ENCODE measurements around the gene HAX1.
"Not testable (repeated sequence)": the region's sequence is repeated elsewhere in the genome, so short reads cannot be mapped to it uniquely, and the experiment has no call there.

Gene HAX1

GRCh38 chr1:154276797-154277196 lies 4.4 kb downstream of the HAX1 start:
- no peak overlapping the region for H3K4me3 ChIP-seq (ENCODE audit: low read depth, low read length)

DNA sequence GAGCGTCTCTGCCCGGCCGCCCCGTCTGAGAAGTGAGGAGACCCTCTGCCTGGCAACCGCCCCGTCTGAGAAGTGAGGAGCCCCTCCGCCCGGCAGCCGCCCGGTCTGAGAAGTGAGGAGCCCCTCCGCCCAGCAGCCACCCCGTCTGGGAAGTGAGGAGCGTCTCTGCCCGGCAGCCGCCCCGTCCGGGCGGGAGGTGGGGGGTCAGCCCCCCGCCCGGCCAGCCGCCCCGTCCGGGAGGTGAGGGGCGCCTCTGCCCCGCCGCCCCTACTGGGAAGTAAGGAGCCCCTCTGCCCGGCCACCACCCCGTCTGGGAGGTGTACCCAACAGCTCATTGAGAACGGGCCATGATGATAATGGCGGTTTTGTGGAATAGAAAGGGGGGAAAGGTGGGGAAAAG lies 15.2 kb downstream of the HAX1 start:
- not testable (repeated sequence) for H3K4me3 ChIP-seq (ENCODE audit: low read depth, low read length)

DNA sequence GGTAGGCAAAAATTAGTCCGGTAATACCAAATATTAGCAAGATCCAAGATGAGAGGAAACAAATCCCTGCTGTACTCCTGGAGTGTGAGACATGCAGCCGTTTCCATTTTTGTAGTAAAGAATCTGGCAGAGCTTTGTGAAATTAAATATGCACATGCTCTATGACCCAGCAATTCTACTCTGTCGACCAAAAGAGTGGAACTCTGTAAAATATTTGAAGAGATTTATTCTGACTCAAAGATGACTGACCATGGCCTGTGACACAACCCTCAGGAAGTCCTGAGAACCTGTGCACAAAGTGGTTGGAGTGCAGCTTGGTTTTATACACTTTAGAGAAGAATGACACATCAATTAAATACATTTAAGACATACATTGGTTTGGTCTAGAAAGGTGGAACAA lies 16.2 kb downstream of the HAX1 start:
- H3K4me3 ChIP-seq (ENCODE audit: low read depth, low read length): no peak overlapping the region

DNA sequence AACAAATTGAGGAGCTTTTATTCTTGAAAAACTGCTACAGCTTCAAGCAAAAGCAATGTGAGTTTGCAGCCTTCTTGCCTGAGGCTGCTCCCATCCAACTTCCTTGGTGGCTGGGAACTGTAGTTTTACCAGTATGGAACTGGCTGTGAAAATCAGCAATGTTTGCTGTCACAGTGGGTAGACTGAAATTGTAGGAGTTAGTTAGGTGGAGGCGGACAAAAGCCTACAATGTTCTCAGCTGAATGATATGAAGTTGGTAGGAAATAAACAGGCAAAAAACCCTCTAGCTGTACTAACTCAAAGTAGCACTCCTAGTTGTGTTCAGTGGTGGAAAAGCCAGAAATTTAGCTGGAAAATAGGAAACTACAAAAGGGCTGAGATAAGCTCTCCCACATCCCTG lies 18.5 kb downstream of the HAX1 start:
- H3K4me3 ChIP-seq (ENCODE audit: low read depth, low read length): no peak overlapping the region

DNA sequence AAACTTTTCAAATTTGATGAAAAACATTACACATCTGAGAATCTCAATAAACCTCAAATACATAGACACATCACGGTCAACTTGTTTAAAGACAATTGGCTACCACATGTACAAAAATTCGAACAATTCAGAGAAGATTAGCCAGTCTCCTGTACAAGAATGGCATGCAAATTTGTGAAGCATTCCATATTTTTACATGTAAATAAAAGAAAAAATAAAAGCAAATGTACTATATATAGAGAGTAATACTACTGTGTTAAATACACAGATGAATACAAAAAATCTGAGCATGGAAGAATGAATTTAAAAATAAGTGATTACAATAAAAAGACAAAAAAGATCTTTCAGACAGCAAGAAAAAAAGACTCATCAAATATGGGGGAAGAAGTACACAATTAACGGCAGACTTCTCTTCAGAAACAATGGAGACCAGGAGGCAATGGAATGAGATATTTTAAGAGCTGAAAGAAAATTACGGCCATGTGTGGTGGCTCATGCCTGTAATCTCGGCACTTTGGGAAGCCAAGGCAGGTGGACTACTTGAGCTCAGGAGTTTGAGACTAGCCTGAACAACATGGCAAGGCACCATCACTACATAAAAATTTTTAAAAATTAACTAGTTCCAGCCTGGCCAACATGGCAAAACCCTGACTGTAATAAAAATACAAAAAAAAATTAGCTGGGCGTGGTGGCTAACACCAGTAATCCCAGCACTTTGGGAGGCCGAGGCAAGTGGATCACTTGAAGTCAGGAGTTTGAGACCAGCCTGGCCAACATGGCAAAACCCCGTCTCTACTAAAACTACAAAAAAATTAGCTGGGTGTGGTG lies 23.2 kb downstream of the HAX1 start:
- no peak overlapping the region for H3K4me3 ChIP-seq (ENCODE audit: low read depth, low read length)

DNA sequence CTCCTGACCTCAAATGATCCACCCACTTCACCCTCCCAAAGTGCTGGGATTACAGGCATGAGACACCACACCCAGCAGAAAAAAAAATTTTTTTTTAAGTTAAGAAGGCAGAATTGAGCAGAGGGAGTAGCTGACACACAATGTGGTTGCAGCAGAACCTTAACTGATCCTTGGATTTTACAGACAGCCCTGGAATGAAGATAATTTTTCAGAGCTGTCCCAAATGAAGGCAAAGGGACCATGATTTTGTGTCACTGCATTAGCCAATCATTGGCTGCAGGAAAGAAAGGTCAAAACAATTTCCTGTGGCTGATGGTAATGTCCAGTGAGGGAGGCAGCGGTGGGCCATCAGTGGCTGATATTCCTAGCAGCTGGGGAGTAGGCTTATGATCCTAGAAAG lies 29.2 kb downstream of the HAX1 start:
- H3K4me3 ChIP-seq (ENCODE audit: low read depth, low read length): no peak overlapping the region

DNA sequence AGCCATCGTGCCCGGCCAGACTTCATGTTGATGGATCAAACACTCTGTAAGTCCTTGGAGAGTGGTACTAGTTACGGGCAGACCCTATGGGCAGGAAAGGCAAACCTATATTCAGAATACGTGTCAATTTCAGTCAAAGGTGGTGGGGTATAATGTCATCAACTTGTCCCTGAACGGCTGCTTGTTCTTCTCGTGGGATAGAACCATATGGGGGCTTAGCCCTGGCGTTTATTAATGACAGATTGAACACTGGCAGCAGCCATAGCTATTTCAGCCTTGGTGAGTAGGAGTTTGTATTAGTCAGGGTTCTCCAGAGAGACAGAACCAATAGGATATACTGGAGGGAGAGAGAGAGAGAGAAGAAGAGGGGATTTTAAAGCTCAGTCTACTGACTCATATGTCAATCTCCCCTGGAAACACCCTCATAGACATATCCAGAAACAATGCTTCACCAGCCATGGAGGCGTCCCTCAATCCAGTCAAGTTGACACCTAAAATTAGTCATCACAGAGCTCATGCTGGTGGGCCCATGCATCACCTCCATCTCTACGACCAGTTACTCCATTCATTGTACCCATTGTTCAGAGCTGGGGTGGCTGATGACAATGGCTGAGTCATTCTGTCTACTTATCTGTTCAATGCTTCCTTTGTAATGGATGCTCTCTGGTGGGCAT lies 32.4 kb downstream of the HAX1 start:
- H3K4me3 ChIP-seq (ENCODE audit: low read depth, low read length): no peak overlapping the region

- H3K4me3 ChIP-seq (ENCODE audit: low read depth, low read length): no peak overlapping the region
These were observed 33.7 kb downstream of the HAX1 start for GRCh38 chr1:154306151-154306550.

GRCh38 chr1:154307670-154308270 lies 35.3 kb downstream of the HAX1 start:
- H3K4me3 ChIP-seq (ENCODE audit: low read depth, low read length): not testable (repeated sequence)

GRCh38 chr1:154309136-154309535 lies 36.7 kb downstream of the HAX1 start:
- not testable (repeated sequence) for H3K4me3 ChIP-seq (ENCODE audit: low read depth, low read length)

- not testable (repeated sequence) for H3K4me3 ChIP-seq (ENCODE audit: low read depth, low read length)
These were observed 40.0 kb downstream of the HAX1 start for GRCh38 chr1:154312229-154313065.

GRCh38 chr1:154313066-154313356 lies 40.6 kb downstream of the HAX1 start:
- H3K4me3 ChIP-seq (ENCODE audit: low read depth, low read length): no peak overlapping the region

DNA sequence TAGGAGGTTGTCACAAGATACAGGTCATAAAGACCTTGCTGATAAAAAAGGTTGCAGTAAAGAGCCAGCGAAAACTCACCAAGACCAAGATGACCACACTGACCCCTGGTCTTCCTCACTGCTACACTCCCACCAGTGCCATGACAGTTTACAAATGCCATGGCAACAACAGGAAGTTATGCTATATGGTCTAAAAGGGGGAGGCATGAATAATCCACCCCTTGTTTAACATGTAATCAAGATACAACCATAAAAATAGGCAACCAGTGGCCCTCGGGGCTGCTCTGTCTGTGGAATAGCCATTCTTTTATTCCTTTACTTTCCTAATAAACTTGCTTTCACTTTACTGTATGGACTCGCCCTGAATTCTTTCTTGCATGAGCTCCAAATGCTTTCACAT lies 41.8 kb downstream of the HAX1 start:
- H3K4me3 ChIP-seq (ENCODE audit: low read depth, low read length): not testable (repeated sequence)

DNA sequence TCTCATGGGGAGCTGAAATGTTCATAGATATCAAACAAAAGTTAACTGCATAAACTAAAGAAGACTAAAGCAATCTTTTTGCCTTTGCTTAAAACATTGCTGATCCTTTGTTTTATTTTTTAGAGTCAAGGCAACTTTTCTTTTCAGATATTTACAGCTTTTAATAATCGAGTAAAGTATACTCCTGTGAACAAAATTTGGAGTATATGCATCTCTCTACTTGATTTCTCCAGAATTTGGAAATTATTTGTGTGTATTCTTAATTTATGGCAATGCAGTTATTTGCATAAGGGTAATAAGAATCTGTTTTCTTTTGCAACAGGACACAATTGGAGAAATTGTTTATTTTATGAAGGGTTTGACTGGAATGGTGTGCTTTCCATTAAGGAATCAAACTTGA lies 44.3 kb downstream of the HAX1 start:
- no peak overlapping the region for H3K4me3 ChIP-seq (ENCODE audit: low read depth, low read length)

- no peak overlapping the region for H3K4me3 ChIP-seq (ENCODE audit: low read depth, low read length)
These were observed 46.0 kb downstream of the HAX1 start for GRCh38 chr1:154318386-154318785.

- H3K4me3 ChIP-seq (ENCODE audit: low read depth, low read length): no peak within 1 kb of the TSS
These were observed 48.6 kb downstream of the HAX1 start, which contains the start of gene AQP10 for GRCh38 chr1:154320882-154321608. TSS of gene AQP10 (plus strand) at chr1:154321093. CDS start at chr1:154321156, 63 bp downstream.

DNA sequence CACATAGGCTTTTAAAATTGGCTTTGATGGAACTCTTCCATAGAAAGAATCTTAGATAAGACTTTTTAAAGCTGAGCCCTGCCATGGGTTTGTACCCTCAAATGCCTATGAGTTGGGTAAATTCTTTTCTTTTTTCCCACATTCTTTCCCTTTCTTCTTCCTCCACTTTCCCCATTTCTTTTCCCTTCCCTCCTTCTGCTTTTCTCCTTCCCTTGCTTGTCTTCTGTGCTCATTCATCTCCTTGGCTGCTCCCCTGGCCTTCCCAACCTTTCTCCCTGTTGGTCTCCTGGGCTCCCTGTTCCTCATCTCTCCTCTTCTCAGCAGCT lies 49.1 kb downstream of the HAX1 start:
- not testable (repeated sequence) for H3K4me3 ChIP-seq (ENCODE audit: low read depth, low read length)

DNA sequence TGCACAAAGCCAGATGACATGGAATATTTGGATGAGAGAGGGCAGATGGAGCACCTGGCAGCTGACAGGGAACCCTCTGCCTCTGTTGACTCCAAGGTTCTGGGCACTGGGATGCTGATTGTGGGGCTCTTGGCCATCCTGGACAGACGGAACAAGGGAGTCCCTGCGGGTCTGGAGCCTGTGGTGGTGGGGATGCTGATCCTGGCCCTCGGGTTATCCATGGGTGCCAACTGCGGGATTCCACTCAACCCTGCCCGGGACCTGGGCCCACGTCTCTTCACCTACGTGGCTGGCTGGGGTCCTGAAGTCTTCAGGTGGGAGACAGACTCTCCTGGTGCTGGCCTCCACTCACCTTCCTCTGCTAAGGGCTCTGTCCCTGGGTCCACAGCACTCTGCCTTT lies 51.1 kb downstream of the HAX1 start:
- no peak overlapping the region for H3K4me3 ChIP-seq (ENCODE audit: low read depth, low read length)

- H3K4me3 ChIP-seq (ENCODE audit: low read depth, low read length): peak overlapping the region; percentile 79
These were observed 51.8 kb downstream of the HAX1 start for GRCh38 chr1:154324241-154324640.

DNA sequence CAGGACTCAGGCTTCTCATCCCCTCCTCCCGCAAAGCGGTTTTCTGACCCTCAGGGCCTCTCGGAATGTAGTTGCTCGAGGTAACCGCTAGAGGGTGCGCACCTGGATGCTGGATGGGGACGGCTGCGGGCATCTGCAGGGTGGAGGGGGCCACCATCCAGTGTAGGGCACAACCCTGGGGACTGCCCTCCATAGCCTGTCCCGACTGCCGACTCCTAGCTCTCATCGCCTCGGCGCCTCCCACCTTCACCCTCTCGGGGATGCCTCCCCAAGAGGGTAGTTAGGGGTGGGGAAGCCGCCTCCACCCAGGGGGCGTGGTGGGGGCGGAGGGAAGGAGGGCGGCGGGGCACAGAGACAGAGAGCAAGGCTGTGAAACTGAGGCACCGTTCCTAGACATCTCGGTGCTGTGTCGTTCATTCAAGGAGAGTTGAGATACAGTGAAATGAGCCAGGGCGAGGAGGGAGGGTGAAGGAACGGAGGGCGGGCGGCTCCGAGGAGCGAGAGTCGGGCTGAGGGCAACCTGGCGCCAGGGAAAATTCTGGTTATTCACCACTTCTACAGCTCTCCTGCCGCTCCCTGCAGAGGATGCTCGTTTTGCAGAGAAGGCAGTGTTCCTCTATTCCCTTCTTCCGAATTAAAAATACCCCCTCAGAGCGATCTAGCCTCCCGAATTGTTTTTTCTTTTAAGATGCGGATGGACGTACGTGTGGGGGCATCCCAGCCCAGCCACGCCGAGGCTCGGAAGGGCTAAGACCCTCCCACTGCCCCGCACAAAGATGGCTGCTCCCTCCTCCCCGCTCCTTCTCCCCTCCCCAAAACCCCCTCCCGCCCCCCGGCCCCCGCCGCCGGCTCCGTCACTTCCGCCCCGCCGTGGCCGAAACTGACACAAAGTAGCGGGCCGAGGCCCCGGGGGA lies 52.5 kb downstream of the HAX1 start, which contains the start of gene ATP8B2:
Gene ATP8B2 (plus strand): TSS at position 857 of the 914 bp plus-strand sequence. CDS start 2,617 bp downstream, outside the sequence.
- H3K4me3 ChIP-seq (ENCODE audit: low read depth, low read length): peak within 1 kb of the TSS; percentile 79
